AG09319 (cell line): ENCODE measurements around the gene STEAP3.

Experiments
- DNase-seq: peaks from one replicate; pipeline ENCODE4 v3.0.0-alpha.2; 2010; ENCODE audit warnings: low read depth; ENCODE audit errors: extremely low read depth
- CTCF ChIP-seq: IDR thresholded peaks from 2 replicates; pipeline ENCODE4 v1.5.1; 2011; ENCODE audit warnings: low read depth, mild to moderate bottlenecking, inconsistent platforms, low read length, moderate library complexity

Gene STEAP3

DNA sequence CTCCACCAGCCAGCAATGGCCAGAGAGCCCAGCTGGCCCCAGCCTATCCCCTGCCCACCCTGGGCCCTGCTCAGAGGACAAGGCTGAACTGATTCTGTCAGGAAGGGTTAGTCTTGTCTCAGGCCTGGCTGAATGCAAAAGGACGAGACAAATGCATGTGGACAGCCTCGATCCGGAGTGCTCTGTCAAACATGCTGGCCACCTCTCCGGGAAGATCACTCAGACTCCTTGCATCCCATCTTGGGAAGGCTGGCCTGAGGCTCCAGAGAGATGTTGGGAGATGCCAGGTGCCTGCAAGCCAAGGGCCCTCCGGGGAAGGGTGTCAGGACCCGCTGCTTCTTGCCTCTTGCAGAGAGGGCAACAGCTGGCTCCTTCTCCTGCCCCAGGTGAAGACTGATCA is 44.9 kb upstream of the STEAP3 start:
- DNase-seq, result no peak
- TF ChIP-seq CTCF, result no peak

GRCh38 chr2:119179202-119179601 is 44.4 kb upstream of the STEAP3 start:
- DNase-seq, result no peak
- TF ChIP-seq CTCF, result no peak

GRCh38 chr2:119179991-119180390 is 43.6 kb upstream of the STEAP3 start:
- no peak for TF ChIP-seq CTCF
- no peak for DNase-seq

DNA sequence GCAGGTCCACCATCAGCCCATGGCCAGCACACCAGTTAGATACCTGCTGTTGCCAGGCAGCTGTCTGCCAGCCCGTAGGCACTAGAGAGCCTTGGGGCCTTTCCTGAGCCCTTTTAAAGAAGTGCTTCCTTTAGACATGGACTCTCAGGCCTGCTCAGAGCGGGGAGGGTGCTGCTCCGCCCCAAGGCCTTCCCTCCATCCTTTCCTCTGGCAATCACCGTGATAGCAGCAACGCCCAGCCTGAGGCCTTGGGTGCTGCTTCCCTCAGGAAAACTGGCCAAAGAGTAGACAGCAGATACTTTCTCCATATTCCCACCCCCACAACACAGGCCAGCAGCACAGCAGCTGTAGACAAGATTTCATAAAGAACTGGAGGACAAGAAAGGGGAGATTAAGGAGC is 42.7 kb upstream of the STEAP3 start:
- no peak for DNase-seq
- no peak for TF ChIP-seq CTCF

DNA sequence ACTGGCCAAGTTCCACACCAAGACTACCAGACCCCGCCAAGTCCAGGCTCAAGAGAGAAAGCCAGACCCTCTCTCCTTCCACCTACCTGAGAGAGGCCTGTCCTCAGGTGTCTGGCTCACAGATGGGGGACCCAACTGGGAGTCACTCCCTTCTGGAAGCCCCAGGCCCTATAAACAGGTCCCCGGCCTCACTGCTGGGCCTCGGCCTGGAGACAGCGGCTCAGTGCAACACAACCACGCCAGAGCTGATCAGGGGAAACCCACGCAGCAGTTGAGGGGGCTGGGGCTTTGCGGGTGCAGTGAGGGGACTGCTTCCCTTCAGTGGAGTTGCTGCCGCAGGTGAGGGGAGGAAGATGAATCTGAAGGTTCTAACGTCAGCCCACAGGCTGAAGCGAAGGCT is 42.2 kb upstream of the STEAP3 start:
- no peak for TF ChIP-seq CTCF
- no peak for DNase-seq

DNA sequence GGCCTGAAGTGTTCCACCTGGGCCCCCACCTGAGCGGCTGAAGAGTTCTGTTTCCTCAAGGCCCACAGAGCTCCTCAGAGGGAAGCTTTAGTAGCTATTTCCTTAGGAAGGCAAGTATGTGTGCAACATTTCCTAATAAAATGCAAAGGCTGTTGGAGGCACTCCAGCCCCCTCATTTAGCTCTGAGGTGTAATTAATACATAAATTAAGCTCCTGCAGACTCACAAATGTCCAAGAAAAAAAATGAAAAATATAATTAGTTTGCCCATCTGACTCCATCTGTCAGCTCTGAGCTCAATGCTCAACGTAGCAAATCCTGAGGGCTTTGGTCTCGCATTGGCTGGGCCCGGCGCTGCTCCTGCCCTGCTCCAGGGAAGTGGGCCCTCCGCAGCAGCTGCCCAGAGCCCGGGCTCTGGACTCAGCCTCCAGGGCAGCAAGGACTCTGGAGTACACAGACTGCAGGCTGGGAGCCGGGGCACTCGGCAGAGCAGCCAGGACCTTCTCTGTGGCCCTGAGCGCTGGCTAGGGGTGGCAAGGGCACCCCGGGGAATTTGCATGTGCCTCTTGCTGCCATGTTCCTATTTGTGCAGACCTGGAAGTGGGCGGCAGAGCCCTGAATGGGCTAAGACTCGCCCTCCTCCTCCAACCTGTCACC is 41.7 kb upstream of the STEAP3 start:
- TF ChIP-seq CTCF, result no peak
- no peak for DNase-seq

- no peak for DNase-seq
- TF ChIP-seq CTCF, result no peak
These were observed 39.1 kb upstream of the STEAP3 start for GRCh38 chr2:119184512-119184911.
